H1 (cell line): Measurements from ENCODE around the gene AMHR2. TPM values are rescaled to one million over a fixed set of nuclear protein-coding genes. Genes with fewer than 3 reads are reported as not detected.

Source experiments
- BACH1 ChIP-seq: IDR thresholded peaks from 2 replicates; pipeline ENCODE4 v1.6.1; 2012; ENCODE audit warnings: low read length, improper control_type of control experiment
- CBX5 ChIP-seq: fragments of 300-800, 300-1000 bp; sonication (generic); IDR thresholded peaks from 2 replicates; pipeline ENCODE4 v1.7.1; 2016; ENCODE audit warnings: antibody characterized with exemption, low read length, low read depth
- CEBPB ChIP-seq: IDR thresholded peaks from 2 replicates; pipeline ENCODE4 v1.6.1; 2012; ENCODE audit warnings: low read depth, low read length
- FOSL1 ChIP-seq: IDR thresholded peaks from 2 replicates; pipeline ENCODE4 v1.6.1; 2011; ENCODE audit warnings: mild to moderate bottlenecking, low read depth, low read length, moderate library complexity; ENCODE audit not compliant: insufficient read depth
- GABPA ChIP-seq: IDR thresholded peaks from 2 replicates; pipeline ENCODE4 v1.6.1; 2011; ENCODE audit warnings: mild to moderate bottlenecking, low read length, moderate library complexity, borderline replicate concordance; ENCODE audit not compliant: insufficient read depth
- GTF2F1 ChIP-seq: IDR thresholded peaks from 2 replicates; pipeline ENCODE4 v1.6.1; 2012; ENCODE audit warnings: low read depth, low read length, improper control_type of control experiment, borderline replicate concordance
- JUN ChIP-seq: IDR thresholded peaks from 2 replicates; pipeline ENCODE4 v1.6.1; 2011; ENCODE audit warnings: low read depth, mild to moderate bottlenecking, improper control_type of control experiment, low read length
- JUND ChIP-seq: IDR thresholded peaks from 2 replicates; pipeline ENCODE4 v1.6.1; 2011; ENCODE audit warnings: mild to moderate bottlenecking, improper control_type of control experiment, low read length
- KDM1A ChIP-seq: fragments of 200-600, 300-600 bp; sonication (generic); IDR thresholded peaks from 2 replicates; pipeline ENCODE4 v1.7.1; 2016; ENCODE audit warnings: mild to moderate bottlenecking, low read length, borderline replicate concordance
- NANOG ChIP-seq: IDR thresholded peaks from 2 replicates; pipeline ENCODE4 v1.6.1; 2011; ENCODE audit warnings: low read length, low read depth, mild to moderate bottlenecking, inconsistent platforms; ENCODE audit not compliant: insufficient read depth, poor library complexity, severe bottlenecking
- NRF1 ChIP-seq: IDR thresholded peaks from 2 replicates; pipeline ENCODE4 v1.6.1; 2011; ENCODE audit warnings: mild to moderate bottlenecking, low read depth, low read length, improper control_type of control experiment
- RAD21 ChIP-seq, 2 experiments: IDR thresholded peaks in 1 of 2; conservative IDR thresholded peaks in 1 of 2; 2 replicates each; pipeline ENCODE4 v1.6.1; 2011; ENCODE audit warnings: low read depth in 2 of 2, low read length in 2 of 2, improper control_type of control experiment in 1 of 2, inconsistent platforms in 1 of 2, mild to moderate bottlenecking in 1 of 2, moderate library complexity in 1 of 2
- RFX5 ChIP-seq: IDR thresholded peaks from 2 replicates; pipeline ENCODE4 v1.6.1; 2011; ENCODE audit warnings: low read depth, low read length, improper control_type of control experiment, borderline replicate concordance
- RNF2 ChIP-seq: fragments of 200-900, 300-1000 bp; sonication (generic); IDR thresholded peaks from 2 replicates; pipeline ENCODE4 v1.7.1; 2016; ENCODE audit warnings: borderline replicate concordance, low read depth, mild to moderate bottlenecking, antibody characterized with exemption, low read length; ENCODE audit not compliant: poor library complexity, severe bottlenecking; ENCODE audit errors: missing control alignments
- SP2 ChIP-seq: IDR thresholded peaks from 2 replicates; pipeline ENCODE4 v1.6.1; 2012; ENCODE audit warnings: mild to moderate bottlenecking, low read length, inconsistent platforms
- SRF ChIP-seq: IDR thresholded peaks from 2 replicates; pipeline ENCODE4 v1.6.1; 2011; ENCODE audit warnings: mild to moderate bottlenecking, low read depth, low read length, moderate library complexity
- SUZ12 ChIP-seq: fragments of 200-600 bp; sonication (generic); IDR thresholded peaks from 2 replicates; pipeline ENCODE4 v1.6.1; 2012; ENCODE audit warnings: mild to moderate bottlenecking, inconsistent platforms, low read length, moderate library complexity, mixed read lengths
- TBP ChIP-seq: IDR thresholded peaks from 2 replicates; pipeline ENCODE4 v1.6.1; 2011; ENCODE audit warnings: low read depth, low read length, improper control_type of control experiment
- TCF12 ChIP-seq: IDR thresholded peaks from 2 replicates; pipeline ENCODE4 v1.6.1; 2011; ENCODE audit warnings: low read depth, mild to moderate bottlenecking, low read length
- TEAD4 ChIP-seq: IDR thresholded peaks from 2 replicates; pipeline ENCODE4 v1.6.1; 2012; ENCODE audit warnings: low read depth, low read length, inconsistent platforms, mixed read lengths
- polyA plus RNA-seq, 7 experiments: library from polyadenylated mRNA; depleted of rRNA in 3 of 7; stranded (reverse) in 5 of 7; unstranded in 2 of 7; fragments of >200 nt in 5 of 7; fragments of 200-250 nt in 2 of 7; gene quantifications; 1 replicate in 5 of 7; 2 replicates in 1 of 7; 4 replicates in 1 of 7; pipeline versions ENCODE4 v1.2.1 to v1.2.3, GENCODE V29; 2011 to 2013; ENCODE audit warnings: missing spikeins in 2 of 7, mixed read lengths in 2 of 7
- total RNA-seq: library from RNA; stranded (reverse); fragmentation: NEBNext Ultra II Directional; extraction: Animal tissue kit (Norgen Biotek cat#: 25700); gene quantifications from 2 replicates; pipeline ENCODE4 v1.2.1, GENCODE V29; 2021
- TF ChIP-seq, protein P1 (sequence below): IDR thresholded peaks from 2 replicates; pipeline ENCODE4 v1.6.1; 2011; ENCODE audit warnings: low read length, improper control_type of control experiment
- TF ChIP-seq, protein P2 (sequence below): IDR thresholded peaks from 2 replicates; pipeline ENCODE4 v1.6.1; 2011; ENCODE audit warnings: low read depth, mild to moderate bottlenecking, low read length; ENCODE audit not compliant: insufficient read depth
- TF ChIP-seq, protein P3 (sequence below): IDR thresholded peaks from 2 replicates; pipeline ENCODE4 v1.6.1; 2012; ENCODE audit warnings: inconsistent platforms

Gene AMHR2
- total and polyA plus RNA-seq, 2 of the 8 experiments (the other 6 are each of a cell fraction or from before 2014, with no cell fraction given) = 0.29 to 0.35 TPM

DNA sequence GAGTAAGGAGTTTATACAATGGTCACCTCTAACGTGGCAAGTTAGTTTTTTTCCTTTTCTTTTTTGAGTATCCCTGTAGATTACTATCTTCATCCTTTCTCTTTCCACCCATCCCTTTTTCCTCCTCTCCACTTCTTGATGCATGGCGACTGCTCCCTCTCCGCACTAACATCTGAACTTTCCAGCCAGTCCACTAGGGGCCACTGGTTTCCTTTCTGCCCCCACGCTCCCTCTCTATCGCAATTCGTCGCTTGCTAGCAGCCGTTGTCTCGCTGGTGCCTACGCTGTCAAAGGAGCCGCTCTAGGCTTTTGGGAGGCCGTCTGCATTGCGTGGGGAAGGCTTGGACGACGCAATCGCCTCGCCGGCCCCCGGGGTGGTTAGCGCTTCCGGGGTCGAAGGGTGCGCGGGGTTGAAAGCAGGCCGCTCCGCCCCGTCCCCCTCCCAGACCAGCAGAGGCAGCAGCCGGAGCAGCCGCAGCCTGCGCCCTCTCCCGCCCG, 28.1 kb downstream of the AMHR2 start, which contains the start of gene PCBP2 (continued):
- no peak for TF ChIP-seq RFX5
- peak; percentile 67 for TF ChIP-seq BACH1
- TF ChIP-seq FOSL1 = no peak
- no peak for TF ChIP-seq SUZ12
- 0 out of 2 replicates have a peak, but pooled peaks have one; percentile 46 for TF ChIP-seq JUND
- TF ChIP-seq TEAD4 = no peak; the same call in 1 of the 2 replicates
- peak; percentile 13 for TF ChIP-seq NANOG
- TF ChIP-seq GABPA = peak; percentile 90; the same call in 1 of the 2 replicates
- peak; percentile 79 for TF ChIP-seq GTF2F1
- TF ChIP-seq JUN = no peak
- TF ChIP-seq KDM1A = no peak
- TF ChIP-seq, protein P1, sequence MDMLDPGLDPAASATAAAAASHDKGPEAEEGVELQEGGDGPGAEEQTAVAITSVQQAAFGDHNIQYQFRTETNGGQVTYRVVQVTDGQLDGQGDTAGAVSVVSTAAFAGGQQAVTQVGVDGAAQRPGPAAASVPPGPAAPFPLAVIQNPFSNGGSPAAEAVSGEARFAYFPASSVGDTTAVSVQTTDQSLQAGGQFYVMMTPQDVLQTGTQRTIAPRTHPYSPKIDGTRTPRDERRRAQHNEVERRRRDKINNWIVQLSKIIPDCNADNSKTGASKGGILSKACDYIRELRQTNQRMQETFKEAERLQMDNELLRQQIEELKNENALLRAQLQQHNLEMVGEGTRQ = no peak
- peak; percentile 99 for TF ChIP-seq SP2
- peak; percentile 97 for TF ChIP-seq TBP
- no peak; a peak in 1 of 4 replicates for TF ChIP-seq RAD21 (IDR thresholded peaks at IDR 0.05 in 1 of 2, conservative IDR thresholded peaks at IDR 0.05 in 1 of 2; ENCODE audit: low read depth in 2 of 2, low read length in 2 of 2)
- peak; percentile 18; the same call in 1 of the 2 replicates for TF ChIP-seq NRF1
- TF ChIP-seq, protein P2, sequence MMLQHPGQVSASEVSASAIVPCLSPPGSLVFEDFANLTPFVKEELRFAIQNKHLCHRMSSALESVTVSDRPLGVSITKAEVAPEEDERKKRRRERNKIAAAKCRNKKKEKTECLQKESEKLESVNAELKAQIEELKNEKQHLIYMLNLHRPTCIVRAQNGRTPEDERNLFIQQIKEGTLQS = 0 out of 2 replicates have a peak, but pooled peaks have one; percentile 27
- no peak for TF ChIP-seq CBX5
- no peak for TF ChIP-seq RNF2
- TF ChIP-seq CEBPB = peak; percentile 84
- no peak for TF ChIP-seq SRF
- no peak for TF ChIP-seq TCF12
- TF ChIP-seq, protein P3, sequence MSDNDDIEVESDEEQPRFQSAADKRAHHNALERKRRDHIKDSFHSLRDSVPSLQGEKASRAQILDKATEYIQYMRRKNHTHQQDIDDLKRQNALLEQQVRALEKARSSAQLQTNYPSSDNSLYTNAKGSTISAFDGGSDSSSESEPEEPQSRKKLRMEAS = peak; percentile 74
